GM13977 (cell line): ENCODE data around the gene PHF21A.

ENCODE experiments used
- DNase-seq: peaks from one replicate; pipeline ENCODE4 v3.0.0; 2012; ENCODE audit warnings: low spot score
- CTCF ChIP-seq: IDR thresholded peaks from 2 replicates; pipeline ENCODE4 v1.5.1; 2012; ENCODE audit warnings: mild to moderate bottlenecking, control low read depth; ENCODE audit not compliant: insufficient read depth; ENCODE audit errors: extremely low read depth, missing control alignments
- in situ Hi-C: fragments of 300-500 bp; cut with MboI; formaldehyde crosslinking; loops from one replicate; pipeline ENCODE4 v1.12.0; 2022; ENCODE audit warnings: low sequenced_read_pairs, low pct_unique_long_range_greater_than_20kb, mixed read lengths, inconsistent platforms; ENCODE audit not compliant: unreplicated experiment

Gene PHF21A

GRCh38 chr11:46072172-46072964 is 48.9 kb downstream of the PHF21A start:
- no peak for DNase-seq
- in situ Hi-C loops = no loop called here

DNA sequence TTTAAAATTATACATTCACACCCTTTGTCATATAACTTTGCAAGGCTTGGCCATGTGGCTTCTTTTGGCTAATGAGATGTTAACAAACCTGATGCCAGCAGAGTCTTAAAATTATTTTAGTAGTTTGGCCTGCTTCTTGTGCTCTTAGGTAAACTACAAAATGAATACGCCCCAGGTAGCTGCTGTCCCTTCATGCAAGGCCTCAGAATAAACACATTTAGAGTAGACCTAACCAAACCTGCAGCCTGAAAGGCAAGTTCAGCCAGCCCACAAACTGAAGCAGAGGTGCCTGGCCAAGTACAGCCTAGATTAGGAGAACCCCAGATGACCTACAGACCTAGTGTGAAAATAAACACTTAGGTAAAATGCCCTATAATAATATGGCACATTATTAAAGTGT is 50.2 kb downstream of the PHF21A start:
- in situ Hi-C loops = no loop called here
- TF ChIP-seq CTCF = no peak

More at GRCh38 chr11:46072172-46072964, 48.9 kb downstream of the PHF21A start:
- TF ChIP-seq CTCF = no peak

DNA sequence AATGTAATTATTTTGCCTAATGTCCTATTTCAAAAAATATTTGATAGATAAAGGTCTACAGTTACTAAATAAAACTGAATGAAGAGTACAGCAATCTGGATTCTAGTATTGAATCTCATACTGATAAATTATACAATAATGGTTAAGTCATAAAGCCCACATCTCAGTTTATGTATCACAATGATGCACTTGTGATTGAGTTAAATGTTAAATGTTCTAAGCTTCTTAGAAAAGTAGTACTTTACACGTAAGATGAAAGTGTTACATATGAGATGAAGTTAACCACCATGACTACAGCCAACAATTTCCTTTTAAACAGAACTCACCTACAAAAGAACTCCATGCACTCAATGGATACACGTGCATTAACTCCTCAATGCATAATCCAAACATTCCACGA is 51.7 kb downstream of the PHF21A start:
- in situ Hi-C loops = no loop called here
- no peak for TF ChIP-seq CTCF
- no peak for DNase-seq

More for the DNA sequence above, 50.2 kb downstream of the PHF21A start:
- DNase-seq = no peak

DNA sequence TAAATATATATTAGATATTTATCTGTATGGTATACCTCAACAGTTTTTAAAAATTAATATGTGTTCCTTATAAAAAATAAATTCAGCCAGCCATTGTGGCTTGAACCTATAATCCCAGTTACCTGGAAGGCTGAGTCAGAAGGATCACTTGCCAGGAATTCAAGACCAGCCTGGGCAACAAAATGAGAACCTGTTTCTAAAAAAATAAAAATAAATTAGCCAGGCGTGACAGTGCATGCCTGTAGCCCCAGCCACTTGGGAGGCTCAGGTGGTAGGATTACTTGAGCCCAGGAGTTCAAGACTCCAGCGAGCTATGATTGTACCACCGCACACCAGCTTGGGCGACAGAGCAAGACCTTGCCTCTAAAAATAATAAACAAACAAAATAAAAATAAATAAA is 54.9 kb downstream of the PHF21A start:
- TF ChIP-seq CTCF = no peak
- in situ Hi-C loops = no loop called here
- DNase-seq = no peak

DNA sequence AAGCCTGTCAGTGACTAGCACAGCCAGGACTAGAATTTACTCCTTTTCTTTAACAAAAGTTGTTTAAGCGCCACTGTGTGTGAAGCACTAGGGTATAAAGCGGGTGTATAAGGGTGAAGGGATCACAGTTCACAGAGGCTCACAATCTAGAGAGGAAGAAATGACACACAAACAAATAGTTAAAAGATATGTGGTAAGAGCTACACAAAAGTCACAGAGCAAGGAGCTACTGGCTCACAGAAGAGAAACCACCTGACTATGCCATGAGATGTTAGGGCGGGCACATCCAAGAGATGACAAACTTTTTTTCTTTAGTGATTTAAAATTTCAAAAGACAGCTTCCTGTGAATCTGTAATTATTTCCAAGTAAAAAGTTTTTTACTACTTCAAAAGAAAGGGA is 55.6 kb downstream of the PHF21A start:
- in situ Hi-C loops = no loop called here
- TF ChIP-seq CTCF = no peak
- DNase-seq = no peak

GRCh38 chr11:46064221-46064620 is 57.0 kb downstream of the PHF21A start:
- TF ChIP-seq CTCF = no peak
- no peak for DNase-seq
- in situ Hi-C loops = no loop called here

- no peak for TF ChIP-seq CTCF
- in situ Hi-C loops = no loop called here
- DNase-seq = no peak
These were observed 58.1 kb downstream of the PHF21A start for GRCh38 chr11:46063138-46063537.
